NB4 (cell line): ENCODE results near the gene MX1.
"Not testable (repeated sequence)": the region's sequence is repeated elsewhere in the genome, so short reads cannot be mapped to it uniquely, and the experiment has no call there.

Experiments
- DNase-seq: peaks from one replicate; pipeline ENCODE4 v3.0.0; 2010; ENCODE audit warnings: low read depth
- H3K4me3 ChIP-seq: one replicate; pipeline ENCODE4 v1.5.1; 2011; ENCODE audit warnings: mild to moderate bottlenecking, low read depth, low read length, moderate library complexity
- MAX ChIP-seq: IDR thresholded peaks from 2 replicates; pipeline ENCODE4 v1.6.1; 2011; ENCODE audit warnings: low read depth, low read length
- MYC ChIP-seq: IDR thresholded peaks from 2 replicates; pipeline ENCODE4 v1.6.1; 2011; ENCODE audit warnings: low read depth, low read length
- POLR2A ChIP-seq: IDR thresholded peaks from 2 replicates; pipeline ENCODE4 v1.6.1; 2011; ENCODE audit warnings: mild to moderate bottlenecking; ENCODE audit not compliant: insufficient read length; ENCODE audit errors: extremely low read depth
- TF ChIP-seq, protein P1 (sequence below): IDR thresholded peaks from one replicate; pipeline ENCODE4 v1.5.1; 2012; ENCODE audit warnings: low read depth, low read length

MX1 gene

GRCh38 chr21:41410767-41411448 is 15.1 kb upstream of the MX1 start:
- DNase-seq: no peak
- H3K4me3 ChIP-seq: no peak overlapping the region
- TF ChIP-seq MAX: no peak
- TF ChIP-seq POLR2A: no peak
- no peak for TF ChIP-seq MYC
- TF ChIP-seq, protein P1, sequence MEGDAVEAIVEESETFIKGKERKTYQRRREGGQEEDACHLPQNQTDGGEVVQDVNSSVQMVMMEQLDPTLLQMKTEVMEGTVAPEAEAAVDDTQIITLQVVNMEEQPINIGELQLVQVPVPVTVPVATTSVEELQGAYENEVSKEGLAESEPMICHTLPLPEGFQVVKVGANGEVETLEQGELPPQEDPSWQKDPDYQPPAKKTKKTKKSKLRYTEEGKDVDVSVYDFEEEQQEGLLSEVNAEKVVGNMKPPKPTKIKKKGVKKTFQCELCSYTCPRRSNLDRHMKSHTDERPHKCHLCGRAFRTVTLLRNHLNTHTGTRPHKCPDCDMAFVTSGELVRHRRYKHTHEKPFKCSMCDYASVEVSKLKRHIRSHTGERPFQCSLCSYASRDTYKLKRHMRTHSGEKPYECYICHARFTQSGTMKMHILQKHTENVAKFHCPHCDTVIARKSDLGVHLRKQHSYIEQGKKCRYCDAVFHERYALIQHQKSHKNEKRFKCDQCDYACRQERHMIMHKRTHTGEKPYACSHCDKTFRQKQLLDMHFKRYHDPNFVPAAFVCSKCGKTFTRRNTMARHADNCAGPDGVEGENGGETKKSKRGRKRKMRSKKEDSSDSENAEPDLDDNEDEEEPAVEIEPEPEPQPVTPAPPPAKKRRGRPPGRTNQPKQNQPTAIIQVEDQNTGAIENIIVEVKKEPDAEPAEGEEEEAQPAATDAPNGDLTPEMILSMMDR: no peak

DNA sequence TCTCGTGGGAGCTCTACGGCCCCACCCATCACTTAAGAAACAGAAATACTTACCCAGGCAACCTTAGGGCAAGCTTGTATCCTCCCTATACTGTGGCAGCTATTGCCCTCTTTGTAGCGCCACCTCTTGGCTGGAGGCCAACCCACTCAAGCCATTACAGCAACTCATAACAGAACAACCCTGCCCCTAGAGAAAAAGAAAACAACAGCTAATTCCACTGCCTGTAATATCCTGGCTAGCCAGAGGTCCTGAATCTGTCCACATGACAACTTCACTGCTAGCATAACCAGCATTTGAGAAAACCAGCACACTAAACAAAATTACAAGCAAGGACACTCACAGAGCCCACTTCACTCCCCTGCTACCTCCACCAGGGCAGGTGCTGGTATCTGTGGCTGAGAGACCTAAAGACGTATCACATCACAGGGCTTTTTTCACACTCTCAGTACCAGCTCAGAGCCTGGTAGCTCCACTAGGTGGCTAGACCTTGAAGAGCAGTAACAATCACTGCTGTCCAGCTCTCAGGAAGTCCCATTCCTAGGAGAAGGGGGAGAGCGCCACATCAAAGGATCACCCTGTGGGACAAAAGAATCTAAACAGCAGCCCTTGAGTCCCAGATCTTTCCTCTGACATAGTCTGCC is 14.5 kb upstream of the MX1 start:
- no peak for TF ChIP-seq MYC
- TF ChIP-seq, protein P1: peak; percentile 21
- H3K4me3 ChIP-seq: no peak overlapping the region
- DNase-seq: peak; percentile 31

GRCh38 chr21:41417505-41417904 is 8.5 kb upstream of the MX1 start:
- DNase-seq, H3K4me3 ChIP-seq: not testable (repeated sequence)

DNA sequence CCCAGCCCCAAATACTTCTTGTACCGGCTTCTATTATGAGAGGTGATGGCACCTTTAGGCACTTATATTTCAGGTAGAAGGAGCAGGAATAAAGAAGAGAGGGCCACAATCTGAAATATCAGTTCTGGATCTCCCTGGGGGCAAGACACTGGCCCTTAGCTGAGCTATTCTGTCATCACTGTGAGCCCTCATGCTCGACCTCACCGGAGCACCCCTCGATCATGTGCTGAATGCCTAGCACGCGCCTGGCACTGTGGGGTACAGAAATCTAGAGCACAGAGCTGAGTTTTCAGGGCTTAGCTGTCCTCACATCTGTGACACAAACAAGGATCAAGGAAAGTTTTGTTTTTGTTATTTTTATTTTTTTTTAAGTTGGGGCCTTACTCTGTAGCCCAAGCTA is 7.6 kb upstream of the MX1 start:
- H3K4me3 ChIP-seq: no peak overlapping the region
- no peak for DNase-seq
- no peak for TF ChIP-seq MAX
- no peak for TF ChIP-seq POLR2A
- TF ChIP-seq MYC: no peak

DNA sequence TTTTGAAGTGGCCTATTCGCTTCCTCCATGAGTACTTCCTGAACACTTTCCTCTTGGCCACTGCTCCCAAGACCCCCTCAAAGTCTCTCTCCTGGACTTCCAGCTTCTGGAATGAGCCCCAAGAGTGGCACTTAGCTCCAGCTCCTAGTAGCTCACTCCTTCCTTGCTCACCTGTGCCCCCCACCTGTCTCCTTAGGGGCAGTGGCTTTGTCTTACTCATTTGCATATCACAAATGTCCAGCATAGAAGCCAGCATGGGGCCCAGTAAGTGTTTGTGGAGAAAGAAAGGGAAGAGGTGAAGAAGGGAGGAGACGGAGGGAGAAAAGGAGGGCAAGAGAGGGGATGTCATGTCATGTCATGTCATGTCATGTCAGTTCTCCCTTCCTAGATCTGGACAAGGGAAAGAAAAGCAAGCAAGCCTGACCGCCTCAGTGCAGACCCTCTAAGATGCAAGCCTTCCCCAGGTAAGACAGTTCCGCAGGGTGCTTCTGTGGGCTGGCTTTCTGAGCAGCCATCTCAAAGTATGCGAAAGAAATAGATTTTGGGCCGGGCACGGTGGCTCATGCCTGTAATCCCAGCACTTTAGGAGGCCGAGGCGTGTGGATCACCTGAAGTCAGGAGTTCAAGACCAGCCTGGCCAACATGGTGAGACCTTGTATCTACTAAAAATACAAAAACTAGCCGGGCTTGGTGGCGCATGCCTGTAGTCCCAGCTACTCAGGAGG is 6.9 kb upstream of the MX1 start:
- no peak for DNase-seq
- no peak overlapping the region for H3K4me3 ChIP-seq
- TF ChIP-seq MAX (no peak), POLR2A (no peak), MYC (no peak)
- TF ChIP-seq, protein P1: no peak

- TF ChIP-seq MAX: no peak
- no peak for TF ChIP-seq POLR2A
- no peak for TF ChIP-seq MYC
- TF ChIP-seq, protein P1: no peak
- DNase-seq: peak; percentile 76
- H3K4me3 ChIP-seq: peak overlapping the region; percentile 60
Observed at GRCh38 chr21:41419921-41420862, 5.8 kb upstream of the MX1 start.

DNA sequence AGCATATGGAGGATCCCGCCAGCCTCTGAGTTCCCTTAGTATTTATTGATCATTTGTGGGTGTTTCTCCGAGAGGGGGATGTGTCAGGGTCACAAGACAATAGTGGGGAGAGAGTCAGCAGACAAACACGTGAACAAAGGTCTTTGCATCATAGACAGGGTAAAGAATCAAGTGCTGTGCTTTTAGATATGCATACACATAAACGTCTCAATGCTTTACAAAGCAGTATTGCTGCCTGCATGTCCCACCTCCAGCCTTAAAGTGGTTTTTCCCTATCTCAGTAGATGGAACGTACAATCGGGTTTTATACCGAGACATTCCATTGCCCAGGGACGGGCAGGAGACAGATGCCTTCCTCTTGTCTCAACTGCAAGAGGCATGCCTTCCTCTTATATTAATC is 5.0 kb upstream of the MX1 start:
- not testable (repeated sequence) for H3K4me3 ChIP-seq, DNase-seq
